Liver (tissue), 9 donors: Measurements from ENCODE around the gene XCL1. TPM values are rescaled to one million over a fixed set of nuclear protein-coding genes. Genes with fewer than 3 reads are reported as not detected.

ENCODE experiments used
- DNase-seq: peaks from one replicate; pipeline ENCODE4 v3.0.0-alpha.2; 2017; ENCODE audit warnings: low spot score
- H3K27ac ChIP-seq, 2 donors: one replicate each; pipeline ENCODE4 v1.7.0; 2013; ENCODE audit warnings: inconsistent platforms in 2 of 2, low read length in 2 of 2, control low read depth in 1 of 2, low read depth in 1 of 2, mild to moderate bottlenecking in 1 of 2
- H3K27me3 ChIP-seq, 4 donors: one replicate each; pipeline versions ENCODE4 v1.6.1 to v1.7.0; 2013; ENCODE audit warnings: low read length in 3 of 4, inconsistent platforms in 1 of 4, mild to moderate bottlenecking in 1 of 4, moderate library complexity in 1 of 4; ENCODE audit not compliant: control insufficient read depth in 4 of 4, insufficient read depth in 4 of 4
- H3K36me3 ChIP-seq, 4 donors: one replicate each; pipeline versions ENCODE4 v1.6.1 to v1.7.0; 2013; ENCODE audit warnings: low read length in 3 of 4, mild to moderate bottlenecking in 3 of 4, low read depth in 1 of 4, moderate library complexity in 1 of 4; ENCODE audit not compliant: control insufficient read depth in 4 of 4, insufficient read depth in 3 of 4
- H3K4me1 ChIP-seq, 4 donors: one replicate each; pipeline versions ENCODE4 v1.6.1 to v1.7.0; 2013; ENCODE audit warnings: low read length in 3 of 4, mild to moderate bottlenecking in 3 of 4, moderate library complexity in 1 of 4; ENCODE audit not compliant: control insufficient read depth in 4 of 4, insufficient read depth in 4 of 4
- H3K4me3 ChIP-seq, 3 donors: one replicate each; pipeline versions ENCODE4 v1.6.1 to v1.7.0; 2013; ENCODE audit warnings: low read length in 3 of 3, control low read depth in 1 of 3, low read depth in 1 of 3, mild to moderate bottlenecking in 1 of 3
- H3K9ac ChIP-seq, 2 donors: one replicate each; pipeline ENCODE4 v1.7.0; 2013; ENCODE audit warnings: low read length in 2 of 2, mild to moderate bottlenecking in 2 of 2, moderate library complexity in 2 of 2, control low read depth in 1 of 2, low read depth in 1 of 2
- H3K9me3 ChIP-seq, 4 donors: one replicate each; pipeline versions ENCODE4 v1.6.1 to v1.7.0; 2013; ENCODE audit warnings: low read length in 3 of 4; ENCODE audit not compliant: control insufficient read depth in 4 of 4
- EGR1 ChIP-seq, 2 donors: IDR thresholded peaks; 2 replicates each; pipeline ENCODE4 v1.6.1; 2016 to 2018; ENCODE audit warnings: antibody characterized with exemption in 2 of 2, low read depth in 2 of 2
- FOXA1 ChIP-seq: IDR thresholded peaks from 2 replicates; pipeline ENCODE4 v1.6.1; 2016; ENCODE audit warnings: antibody characterized with exemption
- FOXA2 ChIP-seq: IDR thresholded peaks from 2 replicates; pipeline ENCODE4 v1.6.1; 2016; ENCODE audit warnings: antibody characterized with exemption
- GABPA ChIP-seq, 2 donors: IDR thresholded peaks in 1 of 2; conservative IDR thresholded peaks in 1 of 2; 2 replicates each; pipeline ENCODE4 v1.6.1; 2016; ENCODE audit warnings: antibody characterized with exemption in 2 of 2, mild to moderate bottlenecking in 1 of 2, moderate library complexity in 1 of 2
- HNF4A ChIP-seq, 2 donors: conservative IDR thresholded peaks; 2 replicates each; pipeline ENCODE4 v1.6.1; 2016; ENCODE audit warnings: antibody characterized with exemption in 2 of 2, mild to moderate bottlenecking in 2 of 2
- HNF4G ChIP-seq: IDR thresholded peaks from 2 replicates; pipeline ENCODE4 v1.6.1; 2016; ENCODE audit warnings: antibody characterized with exemption
- JUND ChIP-seq, 2 donors: IDR thresholded peaks; 2 replicates each; pipeline ENCODE4 v1.6.1; 2016; ENCODE audit warnings: antibody characterized with exemption in 2 of 2
- NR2F2 ChIP-seq: IDR thresholded peaks from 2 replicates; pipeline ENCODE4 v1.6.1; 2016; ENCODE audit warnings: antibody characterized with exemption
- RAD21 ChIP-seq, 2 donors: IDR thresholded peaks; 2 replicates each; pipeline ENCODE4 v1.6.1; 2016; ENCODE audit warnings: antibody characterized with exemption in 2 of 2, mild to moderate bottlenecking in 2 of 2
- RXRA ChIP-seq, 2 donors: IDR thresholded peaks; 2 replicates each; pipeline ENCODE4 v1.6.1; 2017 to 2018; ENCODE audit warnings: antibody characterized with exemption in 2 of 2, mild to moderate bottlenecking in 1 of 2
- SP1 ChIP-seq: IDR thresholded peaks from 2 replicates; pipeline ENCODE4 v1.6.1; 2018; ENCODE audit warnings: antibody characterized with exemption, mild to moderate bottlenecking
- TAF1 ChIP-seq: conservative IDR thresholded peaks from 2 replicates; pipeline ENCODE4 v1.6.1; 2016; ENCODE audit warnings: antibody characterized with exemption, mild to moderate bottlenecking
- YY1 ChIP-seq: IDR thresholded peaks from 2 replicates; pipeline ENCODE4 v1.6.1; 2016; ENCODE audit warnings: antibody characterized with exemption, mild to moderate bottlenecking
- ZBTB33 ChIP-seq: IDR thresholded peaks from 2 replicates; pipeline ENCODE4 v1.6.1; 2016; ENCODE audit warnings: antibody characterized with exemption
- WGBS: extraction: QIAGEN DNeasy Blood & Tissue Kit; methylation state at CpG from one replicate; pipeline ENCODE4 v1.1.7; 2013; 5-methylcytosine and 5-hydroxymethylcytosine counted together
- polyA plus RNA-seq, 2 donors: library from polyadenylated mRNA; stranded (reverse) in 1 of 2; unstranded in 1 of 2; fragments of 200-250 nt in 1 of 2; fragments of >200 nt in 1 of 2; fragmentation: Nextera tagmentation in 1 of 2; extraction: Ambion mirVana in 1 of 2; gene quantifications; one replicate each; pipeline versions ENCODE4 v1.2.1 to v1.2.3, GENCODE V29; 2013 to 2015
- total RNA-seq, 2 donors: library from RNA; depleted of rRNA; stranded (reverse); fragments of >200 nt; gene quantifications; one replicate each; pipeline ENCODE4 v1.2.3, GENCODE V29; 2014
- TF ChIP-seq, protein P1 (sequence below): IDR thresholded peaks from 2 replicates; pipeline ENCODE4 v1.6.1; 2016; ENCODE audit warnings: antibody characterized with exemption, mild to moderate bottlenecking
- TF ChIP-seq, protein P2 (sequence below): fragments of 150-350 bp; IDR thresholded peaks from 2 replicates; pipeline ENCODE4 v1.5.1; 2017; ENCODE audit warnings: improper control_type of control experiment, low read depth, low read length; ENCODE audit not compliant: missing input control
- TF ChIP-seq, protein P3 (sequence below): IDR thresholded peaks from 2 replicates; pipeline ENCODE4 v1.6.1; 2016; ENCODE audit warnings: antibody characterized with exemption
- TF ChIP-seq, protein P4 (sequence below): IDR thresholded peaks from 2 replicates; pipeline ENCODE4 v1.6.1; 2016; ENCODE audit warnings: antibody characterized with exemption
- donor health status: healthy.
- donor health status: healthy.
- donor health status: healthy.
- donor health status: healthy.
- donor health status: healthy.

The XCL1 gene
- total and polyA plus RNA-seq, 4 donors: 0.17 to 0.33 (median 0.22) TPM

DNA sequence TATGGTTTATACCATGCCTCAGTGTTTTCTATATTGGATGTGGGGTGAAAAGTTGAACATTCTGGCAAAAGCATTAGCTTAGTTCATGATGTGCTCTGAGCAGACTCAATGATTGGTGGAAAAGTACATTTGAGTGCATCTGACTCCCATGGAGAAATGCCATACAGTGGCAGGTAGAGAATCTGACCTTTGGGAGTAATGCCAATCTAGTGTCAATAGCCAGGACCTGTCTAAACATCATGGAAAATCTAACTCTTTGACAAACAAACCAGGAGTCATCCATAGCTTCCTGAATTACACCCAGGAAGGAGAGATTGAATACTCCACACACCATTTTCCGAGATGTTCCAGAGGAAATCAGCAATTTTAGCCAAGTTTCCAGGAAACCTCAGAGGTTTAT, 51.0 kb downstream of the XCL1 start:
- Histone ChIP-seq H3K36me3 (no peaks in the 10 kb centered on the region), H3K4me1 (no peaks in the 10 kb centered on the region), H3K9me3 (no peaks in the 10 kb centered on the region), H3K4me3 (no peak overlapping the region), H3K9ac (no peak overlapping the region), H3K27me3 (no peaks in the 10 kb centered on the region), H3K27ac (no peak overlapping the region)
- 43% methylated on average over 1 of the region's 1 CpG for WGBS
- no peak for DNase-seq
- TF ChIP-seq RAD21 (IDR thresholded peaks at IDR 0.05) (peak; percentile 37 to 54), FOXA1 (peak; percentile 91), ZBTB33 (no peak), YY1 (peak; percentile 65), NR2F2 (peak; percentile 43), JUND (IDR thresholded peaks at IDR 0.05) (peak; percentile 36 to 63), RXRA (IDR thresholded peaks at IDR 0.05) (peak; percentile 81 to 82), GABPA (IDR thresholded peaks at IDR 0.05 in 1 of 2, conservative IDR thresholded peaks at IDR 0.05 in 1 of 2) (no peak), SP1 (peak; percentile 86), TAF1 (no peak), HNF4G (no peak), EGR1 (IDR thresholded peaks at IDR 0.05; ENCODE audit: low read depth in 2 of 2) (peak; percentile 72 to 82), HNF4A (conservative IDR thresholded peaks at IDR 0.05) (peak; percentile 61 to 70), FOXA2 (peak; percentile 94)
- TF ChIP-seq, protein P1, sequence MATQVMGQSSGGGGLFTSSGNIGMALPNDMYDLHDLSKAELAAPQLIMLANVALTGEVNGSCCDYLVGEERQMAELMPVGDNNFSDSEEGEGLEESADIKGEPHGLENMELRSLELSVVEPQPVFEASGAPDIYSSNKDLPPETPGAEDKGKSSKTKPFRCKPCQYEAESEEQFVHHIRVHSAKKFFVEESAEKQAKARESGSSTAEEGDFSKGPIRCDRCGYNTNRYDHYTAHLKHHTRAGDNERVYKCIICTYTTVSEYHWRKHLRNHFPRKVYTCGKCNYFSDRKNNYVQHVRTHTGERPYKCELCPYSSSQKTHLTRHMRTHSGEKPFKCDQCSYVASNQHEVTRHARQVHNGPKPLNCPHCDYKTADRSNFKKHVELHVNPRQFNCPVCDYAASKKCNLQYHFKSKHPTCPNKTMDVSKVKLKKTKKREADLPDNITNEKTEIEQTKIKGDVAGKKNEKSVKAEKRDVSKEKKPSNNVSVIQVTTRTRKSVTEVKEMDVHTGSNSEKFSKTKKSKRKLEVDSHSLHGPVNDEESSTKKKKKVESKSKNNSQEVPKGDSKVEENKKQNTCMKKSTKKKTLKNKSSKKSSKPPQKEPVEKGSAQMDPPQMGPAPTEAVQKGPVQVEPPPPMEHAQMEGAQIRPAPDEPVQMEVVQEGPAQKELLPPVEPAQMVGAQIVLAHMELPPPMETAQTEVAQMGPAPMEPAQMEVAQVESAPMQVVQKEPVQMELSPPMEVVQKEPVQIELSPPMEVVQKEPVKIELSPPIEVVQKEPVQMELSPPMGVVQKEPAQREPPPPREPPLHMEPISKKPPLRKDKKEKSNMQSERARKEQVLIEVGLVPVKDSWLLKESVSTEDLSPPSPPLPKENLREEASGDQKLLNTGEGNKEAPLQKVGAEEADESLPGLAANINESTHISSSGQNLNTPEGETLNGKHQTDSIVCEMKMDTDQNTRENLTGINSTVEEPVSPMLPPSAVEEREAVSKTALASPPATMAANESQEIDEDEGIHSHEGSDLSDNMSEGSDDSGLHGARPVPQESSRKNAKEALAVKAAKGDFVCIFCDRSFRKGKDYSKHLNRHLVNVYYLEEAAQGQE: no peak
- TF ChIP-seq, protein P2, sequence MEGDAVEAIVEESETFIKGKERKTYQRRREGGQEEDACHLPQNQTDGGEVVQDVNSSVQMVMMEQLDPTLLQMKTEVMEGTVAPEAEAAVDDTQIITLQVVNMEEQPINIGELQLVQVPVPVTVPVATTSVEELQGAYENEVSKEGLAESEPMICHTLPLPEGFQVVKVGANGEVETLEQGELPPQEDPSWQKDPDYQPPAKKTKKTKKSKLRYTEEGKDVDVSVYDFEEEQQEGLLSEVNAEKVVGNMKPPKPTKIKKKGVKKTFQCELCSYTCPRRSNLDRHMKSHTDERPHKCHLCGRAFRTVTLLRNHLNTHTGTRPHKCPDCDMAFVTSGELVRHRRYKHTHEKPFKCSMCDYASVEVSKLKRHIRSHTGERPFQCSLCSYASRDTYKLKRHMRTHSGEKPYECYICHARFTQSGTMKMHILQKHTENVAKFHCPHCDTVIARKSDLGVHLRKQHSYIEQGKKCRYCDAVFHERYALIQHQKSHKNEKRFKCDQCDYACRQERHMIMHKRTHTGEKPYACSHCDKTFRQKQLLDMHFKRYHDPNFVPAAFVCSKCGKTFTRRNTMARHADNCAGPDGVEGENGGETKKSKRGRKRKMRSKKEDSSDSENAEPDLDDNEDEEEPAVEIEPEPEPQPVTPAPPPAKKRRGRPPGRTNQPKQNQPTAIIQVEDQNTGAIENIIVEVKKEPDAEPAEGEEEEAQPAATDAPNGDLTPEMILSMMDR: no peak
- TF ChIP-seq, protein P3, sequence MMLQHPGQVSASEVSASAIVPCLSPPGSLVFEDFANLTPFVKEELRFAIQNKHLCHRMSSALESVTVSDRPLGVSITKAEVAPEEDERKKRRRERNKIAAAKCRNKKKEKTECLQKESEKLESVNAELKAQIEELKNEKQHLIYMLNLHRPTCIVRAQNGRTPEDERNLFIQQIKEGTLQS: no peak
- TF ChIP-seq, protein P4, sequence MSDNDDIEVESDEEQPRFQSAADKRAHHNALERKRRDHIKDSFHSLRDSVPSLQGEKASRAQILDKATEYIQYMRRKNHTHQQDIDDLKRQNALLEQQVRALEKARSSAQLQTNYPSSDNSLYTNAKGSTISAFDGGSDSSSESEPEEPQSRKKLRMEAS: no peak
